Measurements from ENCODE around the gene TSGA10IP.

The TSGA10IP gene

GRCh38 chr11:66002648-66003225 lies 57.5 kb downstream of the TSGA10IP start:
- in situ Hi-C loops (cut with MboI; ENCODE audit: low sequenced_read_pairs): no loop called here

GRCh38 chr11:66003291-66003690 lies 58.0 kb downstream of the TSGA10IP start:
- in situ Hi-C loops (cut with MboI; ENCODE audit: low sequenced_read_pairs): no loop called here

GRCh38 chr11:66004186-66004585 lies 58.9 kb downstream of the TSGA10IP start:
- in situ Hi-C loops (cut with MboI; ENCODE audit: low sequenced_read_pairs): no loop called here

- in situ Hi-C loops (cut with MboI; ENCODE audit: low sequenced_read_pairs): no loop called here
Observed at GRCh38 chr11:66006134-66006890, 61.0 kb downstream of the TSGA10IP start.

- in situ Hi-C loops (cut with MboI; ENCODE audit: low sequenced_read_pairs): no loop called here
Observed at GRCh38 chr11:66006891-66007176, 61.6 kb downstream of the TSGA10IP start.

GRCh38 chr11:66007201-66007634 lies 61.9 kb downstream of the TSGA10IP start:
- in situ Hi-C loops (cut with MboI; ENCODE audit: low sequenced_read_pairs): no loop called here

- in situ Hi-C loops (cut with MboI; ENCODE audit: low sequenced_read_pairs): no loop called here
Observed at GRCh38 chr11:66008095-66008467, 62.8 kb downstream of the TSGA10IP start.

GRCh38 chr11:66008468-66009101 lies 63.3 kb downstream of the TSGA10IP start:
- in situ Hi-C loops (cut with MboI; ENCODE audit: low sequenced_read_pairs): no loop called here
